Transverse colon (tissue), 4 donors: ENCODE measurements around the gene CYP11A1.

Source experiments
- CTCF ChIP-seq, 5 experiments: fragments of 200-600 bp in 3 of 5; fragments of 450-650 bp in 2 of 5; sonication (generic) in 3 of 5; IDR thresholded peaks; 1 replicate in 2 of 5; 2 replicates in 3 of 5; pipeline ENCODE4 v1.5.1; 2016 to 2017; ENCODE audit warnings: antibody characterized with exemption in 5 of 5, inconsistent platforms in 3 of 5, mild to moderate bottlenecking in 2 of 5, moderate library complexity in 1 of 5
- EP300 ChIP-seq: sonication (generic); formaldehyde crosslinking; IDR thresholded peaks from one replicate; pipeline ENCODE4 v1.6.1; 2017; ENCODE audit warnings: antibody characterized with exemption, low read depth
- POLR2A ChIP-seq: fragments of 450-650 bp; IDR thresholded peaks from one replicate; pipeline ENCODE4 v1.6.1; 2016; ENCODE audit warnings: antibody characterized with exemption, mild to moderate bottlenecking, moderate library complexity
- POLR2AphosphoS5 ChIP-seq, 3 donors: sonication (generic); formaldehyde crosslinking; IDR thresholded peaks; one replicate each; pipeline ENCODE4 v1.6.1; 2016; ENCODE audit warnings: antibody characterized with exemption in 3 of 3

- TF ChIP-seq CTCF (IDR thresholded peaks at IDR 0.05) (no peak), POLR2A (no peak), POLR2AphosphoS5 (IDR thresholded peaks at IDR 0.05) (no peak), EP300 (no peak)
Measured at GRCh38 chr15:74336061-74337005, 31.1 kb downstream of the CYP11A1 start.
